Gastroesophageal sphincter (tissue), 3 donors: ENCODE data around the gene UTP25.

Experiments used
- CTCF ChIP-seq, 4 experiments: fragments of 200-600 bp in 2 of 4; fragments of 450-650 bp in 2 of 4; sonication (generic) in 1 of 4; IDR thresholded peaks; one replicate each; pipeline ENCODE4 v1.5.1; 2017 to 2019; ENCODE audit warnings: antibody characterized with exemption in 4 of 4, mild to moderate bottlenecking in 2 of 4, moderate library complexity in 2 of 4
- EP300 ChIP-seq: sonication (generic); formaldehyde crosslinking; IDR thresholded peaks from one replicate; pipeline ENCODE4 v1.6.1; 2017; ENCODE audit warnings: antibody characterized with exemption, mild to moderate bottlenecking
- POLR2A ChIP-seq, 2 donors: fragments of 450-650 bp; IDR thresholded peaks; one replicate each; pipeline ENCODE4 v1.6.1; 2017; ENCODE audit warnings: antibody characterized with exemption in 2 of 2, mild to moderate bottlenecking in 2 of 2, moderate library complexity in 1 of 2
- POLR2AphosphoS5 ChIP-seq: sonication (generic); formaldehyde crosslinking; IDR thresholded peaks from one replicate; pipeline ENCODE4 v1.6.1; 2017; ENCODE audit warnings: antibody characterized with exemption

- TF ChIP-seq CTCF (IDR thresholded peaks at IDR 0.05) (no peak), POLR2AphosphoS5 (no peak), POLR2A (IDR thresholded peaks at IDR 0.05) (no peak), EP300 (no peak)
Measured at GRCh38 chr1:209785592-209785991, 42.2 kb upstream of the UTP25 start.
